CMK (cell line): ENCODE data around the gene NOP16.
"Not testable (repeated sequence)": the region's sequence is repeated elsewhere in the genome, so short reads cannot be mapped to it uniquely, and the experiment has no call there.

Source experiments
- DNase-seq: peaks from one replicate; pipeline ENCODE4 v3.0.0-alpha.2; 2010; ENCODE audit warnings: low read depth

Gene NOP16

GRCh38 chr5:176409765-176410164 lies 21.4 kb upstream of the NOP16 start:
- DNase-seq: no peak

- DNase-seq: no peak
These were observed 20.2 kb upstream of the NOP16 start for GRCh38 chr5:176408590-176408989.

GRCh38 chr5:176408252-176408573 lies 19.8 kb upstream of the NOP16 start:
- not testable (repeated sequence) for DNase-seq

- DNase-seq: no peak
These were observed 19.3 kb upstream of the NOP16 start for GRCh38 chr5:176407456-176408251.

- no peak for DNase-seq
These were observed 18.1 kb upstream of the NOP16 start for GRCh38 chr5:176406436-176407052.

GRCh38 chr5:176405656-176406435 lies 17.4 kb upstream of the NOP16 start:
- no peak for DNase-seq

- no peak for DNase-seq
These were observed 13.1 kb upstream of the NOP16 start for GRCh38 chr5:176401281-176402205.

GRCh38 chr5:176400382-176401156 lies 12.2 kb upstream of the NOP16 start:
- no peak for DNase-seq

GRCh38 chr5:176397736-176398420 lies 9.5 kb upstream of the NOP16 start:
- no peak for DNase-seq

GRCh38 chr5:176396330-176396729 lies 7.9 kb upstream of the NOP16 start:
- DNase-seq: no peak

- no peak for DNase-seq
These were observed 6.7 kb upstream of the NOP16 start for GRCh38 chr5:176394881-176395675.

GRCh38 chr5:176394096-176394495 lies 5.7 kb upstream of the NOP16 start:
- DNase-seq: no peak

- no peak for DNase-seq
These were observed 4.1 kb upstream of the NOP16 start for GRCh38 chr5:176392526-176392925.

- no peak for DNase-seq
These were observed 3.6 kb upstream of the NOP16 start for GRCh38 chr5:176391999-176392398.

- DNase-seq: no peak
These were observed 3.1 kb upstream of the NOP16 start for GRCh38 chr5:176391479-176391878.

GRCh38 chr5:176389135-176390123 lies 1.0 kb upstream of the NOP16 start:
- peak; percentile 91 for DNase-seq

- DNase-seq: peak; percentile 21
These were observed 375 bp downstream of the NOP16 start for GRCh38 chr5:176388003-176388443.

GRCh38 chr5:176387384-176387925 lies 943 bp downstream of the NOP16 start:
- no peak for DNase-seq
